Stimulated activated naive CD8-positive, alpha-beta T cell treated with anti-CD3 and anti-CD28 coated beads, Interleukin-15, Interleukin-2, amounts not matched to agents 100 ng/mL and 50 ng/mL, for 24 hours (primary cell): Measurements from ENCODE around the gene RFTN1.

Experiments used
- H3K27ac Mint-ChIP-seq: one replicate; pipeline ENCODE4 v1.8.0; 2021; ENCODE audit warnings: mild to moderate bottlenecking, mixed read lengths
- H3K27me3 Mint-ChIP-seq: one replicate; pipeline ENCODE4 v1.8.0; 2021; ENCODE audit warnings: mixed read lengths
- H3K36me3 Mint-ChIP-seq: one replicate; pipeline ENCODE4 v1.8.0; 2021; ENCODE audit warnings: low read depth, mixed read lengths
- H3K4me1 Mint-ChIP-seq: one replicate; pipeline ENCODE4 v1.8.0; 2021; ENCODE audit warnings: low read depth, mixed read lengths
- H3K4me3 Mint-ChIP-seq: one replicate; pipeline ENCODE4 v1.8.0; 2021; ENCODE audit warnings: mild to moderate bottlenecking, mixed read lengths
- H3K9me3 Mint-ChIP-seq: one replicate; pipeline ENCODE4 v1.8.0; 2021; ENCODE audit warnings: mixed read lengths

The RFTN1 gene

DNA sequence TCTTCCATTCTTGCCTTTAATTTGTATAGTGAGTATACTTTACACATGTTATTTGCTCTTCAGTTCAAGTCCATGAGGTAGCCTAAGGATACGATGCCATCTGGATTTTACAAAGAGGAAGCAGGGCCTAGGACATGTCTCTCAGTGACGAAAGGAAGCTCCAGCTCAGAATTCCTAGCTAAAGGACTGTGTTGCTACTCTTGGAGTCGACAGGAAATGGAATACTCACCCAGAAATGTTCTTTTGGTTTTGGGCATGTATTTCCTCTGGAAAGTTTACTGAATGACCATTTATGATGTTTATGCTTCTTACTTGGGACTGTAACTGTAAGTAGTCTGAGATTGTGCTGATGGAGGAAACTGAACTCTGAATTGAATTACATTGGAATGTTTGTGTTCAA, 236.0 kb downstream of the RFTN1 start:
- H3K4me1 Mint-ChIP-seq: no peaks in the 10 kb centered on the region
- no peaks in the 10 kb centered on the region for H3K27me3 Mint-ChIP-seq
- H3K27ac Mint-ChIP-seq: no peak overlapping the region
- no peak overlapping the region for H3K4me3 Mint-ChIP-seq
- H3K9me3 Mint-ChIP-seq: no peaks in the 10 kb centered on the region
- peaks cover 46% of the 10 kb centered on the region for H3K36me3 Mint-ChIP-seq

DNA sequence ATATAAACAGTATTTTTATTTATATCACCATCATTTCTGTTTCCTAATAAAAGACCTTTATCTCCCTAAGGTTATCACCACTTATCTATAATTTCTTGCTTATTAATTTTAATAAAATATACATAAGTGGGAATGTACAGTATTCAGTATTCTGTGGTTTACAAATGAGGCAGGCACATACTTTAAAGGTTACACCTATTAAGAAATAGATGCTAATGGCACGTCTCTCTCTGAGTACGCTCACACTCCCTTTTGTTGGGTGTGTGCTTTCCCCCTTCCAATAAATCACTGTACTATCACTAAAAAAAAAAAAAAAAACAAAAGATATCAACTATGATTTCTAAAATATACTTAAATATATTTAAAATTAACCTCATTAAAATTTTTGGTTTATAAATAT, 239.6 kb downstream of the RFTN1 start:
- H3K27me3 Mint-ChIP-seq: no peaks in the 10 kb centered on the region
- H3K36me3 Mint-ChIP-seq: peaks cover 66% of the 10 kb centered on the region
- no peaks in the 10 kb centered on the region for H3K9me3 Mint-ChIP-seq
- H3K4me3 Mint-ChIP-seq: no peak overlapping the region
- H3K27ac Mint-ChIP-seq: no peak overlapping the region
- peaks cover under 1% of the 10 kb centered on the region for H3K4me1 Mint-ChIP-seq

DNA sequence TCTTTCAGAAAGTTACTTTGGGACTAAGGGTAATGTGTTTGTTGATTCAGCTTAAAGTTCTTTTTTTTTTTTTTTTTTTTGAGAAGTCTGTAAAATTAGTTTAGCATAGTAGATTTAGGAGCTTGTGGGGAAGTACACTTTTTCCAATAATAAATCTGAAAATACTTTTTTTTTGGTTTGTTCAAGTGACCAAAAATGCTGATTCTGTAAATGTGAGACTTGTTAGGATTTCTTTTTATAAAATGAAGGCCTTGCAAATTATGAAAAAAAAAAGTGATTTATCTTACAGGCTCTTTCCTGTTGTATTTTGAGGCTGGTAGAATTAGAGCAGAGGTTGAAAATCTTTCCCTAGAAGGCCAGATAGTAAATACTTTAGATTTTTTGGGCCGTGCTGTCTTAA, 240.9 kb downstream of the RFTN1 start:
- no peaks in the 10 kb centered on the region for H3K27me3 Mint-ChIP-seq
- peaks cover 9% of the 10 kb centered on the region for H3K4me1 Mint-ChIP-seq
- peaks cover 61% of the 10 kb centered on the region for H3K36me3 Mint-ChIP-seq
- no peak overlapping the region for H3K4me3 Mint-ChIP-seq
- H3K9me3 Mint-ChIP-seq: no peaks in the 10 kb centered on the region
- H3K27ac Mint-ChIP-seq: no peak overlapping the region

DNA sequence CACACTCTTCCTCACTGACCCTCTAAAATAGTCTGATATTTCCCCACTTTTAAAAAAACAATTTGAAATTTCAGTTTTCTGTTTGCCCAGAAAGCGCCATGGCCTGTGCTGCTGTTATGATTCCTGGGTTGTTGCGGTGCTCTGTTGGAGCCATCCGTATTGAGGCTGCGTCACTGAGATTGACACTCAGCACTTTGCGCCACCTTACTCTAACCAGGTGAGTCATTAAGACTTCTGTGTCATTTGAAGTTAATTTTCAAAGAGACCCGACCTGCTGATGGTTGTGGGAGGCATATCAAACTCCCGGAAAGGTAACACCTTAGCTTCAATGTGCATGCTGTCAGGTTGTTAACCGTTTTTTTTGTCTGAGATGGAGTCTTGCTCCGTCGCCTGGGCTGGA, 242.6 kb downstream of the RFTN1 start:
- peaks cover 26% of the 10 kb centered on the region for H3K4me1 Mint-ChIP-seq
- no peak overlapping the region for H3K4me3 Mint-ChIP-seq
- no peaks in the 10 kb centered on the region for H3K27me3 Mint-ChIP-seq
- H3K9me3 Mint-ChIP-seq: no peaks in the 10 kb centered on the region
- peaks cover 54% of the 10 kb centered on the region for H3K36me3 Mint-ChIP-seq
- no peak overlapping the region for H3K27ac Mint-ChIP-seq

DNA sequence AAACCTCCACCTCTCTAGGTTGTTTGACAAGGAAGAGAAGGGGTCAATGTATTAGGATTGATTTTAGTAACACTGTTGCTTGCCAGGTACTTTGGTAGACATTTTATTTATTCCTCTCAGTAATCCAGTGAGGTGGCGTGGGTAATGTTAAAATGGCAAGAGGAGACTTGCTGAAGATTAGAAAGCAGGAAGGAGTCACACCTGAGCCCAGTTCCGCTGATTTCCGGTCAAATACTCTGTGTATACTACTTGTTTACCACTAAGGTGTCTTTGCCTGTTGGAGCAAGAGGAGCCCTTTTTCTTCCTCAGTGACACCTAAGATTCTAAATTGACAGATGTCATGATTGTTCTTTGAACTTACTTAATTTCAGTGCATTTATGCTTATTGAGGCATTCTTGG, 246.8 kb downstream of the RFTN1 start:
- no peaks in the 10 kb centered on the region for H3K9me3 Mint-ChIP-seq
- peak overlapping the region; percentile 42 for H3K27ac Mint-ChIP-seq

More for the DNA sequence above, 246.8 kb downstream of the RFTN1 start:
- peaks cover 34% of the 10 kb centered on the region for H3K4me1 Mint-ChIP-seq
- no peaks in the 10 kb centered on the region for H3K27me3 Mint-ChIP-seq
- H3K36me3 Mint-ChIP-seq: peaks cover 30% of the 10 kb centered on the region
- H3K4me3 Mint-ChIP-seq: peak overlapping the region; percentile 98
